H1 (cell line): ENCODE measurements around the gene ATXN1L. TPM values are rescaled to one million over a fixed set of nuclear protein-coding genes. Genes with fewer than 3 reads are reported as not detected.

Source experiments
- CTCF ChIA-PET: fragments of 300-600 bp; sonication (Branson Sonifier 250); formaldehyde crosslinking; loops from one replicate; lab custom pipeline; 2021; ENCODE audit not compliant: partially characterized antibody; lab: Charles Lee
- POLR2A ChIA-PET: fragments of 300-600 bp; sonication (Branson Sonifier 250); formaldehyde crosslinking; loops from one replicate; lab custom pipeline; 2021; ENCODE audit warnings: inconsistent platforms; ENCODE audit not compliant: partially characterized antibody; lab: Charles Lee
- DNase-seq, 2 experiments: peaks; one replicate each; pipeline versions ENCODE4 v3.0.0 to v3.0.0-alpha.2; 2010 to 2022; ENCODE audit warnings: low spot score in 2 of 2, low read depth in 1 of 2, mixed read lengths in 1 of 2
- FAIRE-seq: peaks from 2 replicates; lab custom pipeline; 2011; peaks lifted over from hg19 to GRCh38; lab: Jason Lieb, UNC
- H2AFZ ChIP-seq: 2 replicates; pipeline ENCODE4 v1.8.1; 2012; ENCODE audit warnings: low read length, inconsistent platforms
- H2AK5ac ChIP-seq: 2 replicates; pipeline ENCODE4 v1.6.1; 2013; ENCODE audit warnings: low read depth, low read length
- H2BK120ac ChIP-seq: replicated peaks from 2 replicates; pipeline ENCODE3; 2013; ENCODE audit warnings: low read depth, low read length, inconsistent platforms
- H2BK12ac ChIP-seq: 2 replicates; pipeline ENCODE4 v1.6.1; 2013; ENCODE audit warnings: low read depth, low read length
- H2BK15ac ChIP-seq: 2 replicates; pipeline ENCODE4 v1.6.1; 2013; ENCODE audit warnings: low read length
- H2BK20ac ChIP-seq: 2 replicates; pipeline ENCODE4 v1.6.1; 2013; ENCODE audit warnings: low read length
- H2BK5ac ChIP-seq: 2 replicates; pipeline ENCODE4 v1.6.1; 2013; ENCODE audit warnings: low read depth, low read length
- H3K14ac ChIP-seq: 2 replicates; pipeline ENCODE4 v1.6.1; 2013; ENCODE audit warnings: inconsistent platforms; ENCODE audit not compliant: insufficient read length
- H3K18ac ChIP-seq: 2 replicates; pipeline ENCODE4 v1.6.1; 2013; ENCODE audit warnings: low read length; ENCODE audit errors: extremely low read depth
- H3K23ac ChIP-seq: 2 replicates; pipeline ENCODE4 v1.6.1; 2013; ENCODE audit warnings: inconsistent platforms; ENCODE audit not compliant: insufficient read length
- H3K23me2 ChIP-seq: 2 replicates; pipeline ENCODE4 v1.6.1; 2013; ENCODE audit warnings: low read depth, low read length
- H3K27ac ChIP-seq: 2 replicates; pipeline ENCODE4 v1.6.1; 2011; ENCODE audit warnings: low read depth, low read length, inconsistent platforms
- H3K27me3 ChIP-seq, 4 experiments: replicated peaks in 1 of 4; 1 replicate in 1 of 4; 2 replicates in 3 of 4; pipeline versions ENCODE4 v1.6.1 to v1.8.1; 2011 to 2013; ENCODE audit warnings: low read length in 3 of 4, mild to moderate bottlenecking in 3 of 4, inconsistent platforms in 2 of 4, mixed read lengths in 2 of 4, moderate library complexity in 1 of 4; ENCODE audit not compliant: control insufficient read depth in 3 of 4, insufficient read depth in 3 of 4; ENCODE audit errors: extremely low read depth in 1 of 4
- H3K36me3 ChIP-seq, 4 experiments: 2 replicates each; pipeline versions ENCODE4 v1.6.1 to v1.8.1; 2011 to 2013; ENCODE audit warnings: mild to moderate bottlenecking in 4 of 4, low read length in 3 of 4, moderate library complexity in 2 of 4, control low read depth in 1 of 4, inconsistent platforms in 1 of 4; ENCODE audit not compliant: insufficient read depth in 4 of 4, control insufficient read depth in 2 of 4
- H3K4ac ChIP-seq: replicated peaks from 2 replicates; pipeline ENCODE3; 2013; ENCODE audit warnings: low read length, low read depth, mixed read lengths, inconsistent platforms; ENCODE audit not compliant: insufficient read length
- H3K4me1 ChIP-seq, 4 experiments: replicated peaks in 1 of 4; 1 replicate in 1 of 4; 2 replicates in 3 of 4; pipeline versions ENCODE4 v1.6.1 to v1.8.1; 2011 to 2013; ENCODE audit warnings: low read length in 3 of 4, inconsistent platforms in 2 of 4, mixed read lengths in 1 of 4; ENCODE audit not compliant: insufficient read depth in 4 of 4, control insufficient read depth in 3 of 4
- H3K4me2 ChIP-seq, 2 experiments: 2 replicates each; pipeline versions ENCODE4 v1.6.1 to v1.8.1; 2011 to 2013; ENCODE audit warnings: low read depth in 2 of 2, low read length in 2 of 2, control low read depth in 1 of 2, inconsistent platforms in 1 of 2, mild to moderate bottlenecking in 1 of 2; ENCODE audit not compliant: insufficient read depth in 1 of 2
- H3K4me3 ChIP-seq, 4 experiments: fragments of 200-600, 300-600 bp in 1 of 4; sonication (generic), shearing (Covaris generic), sonication (Bioruptor Twin) in 1 of 4; 2 replicates each; pipeline versions ENCODE4 v1.5.1 to v1.8.1; 2011 to 2016; ENCODE audit warnings: low read length in 4 of 4, low read depth in 3 of 4, control low read depth in 2 of 4, inconsistent platforms in 2 of 4, mild to moderate bottlenecking in 2 of 4, mixed read lengths in 1 of 4, moderate library complexity in 1 of 4; ENCODE audit not compliant: insufficient read depth in 2 of 4; ENCODE audit errors: extremely low read depth in 1 of 4
- H3K56ac ChIP-seq: replicated peaks from 2 replicates; pipeline ENCODE3; 2013; ENCODE audit warnings: low read depth, mild to moderate bottlenecking, mixed read lengths, low read length, inconsistent platforms; ENCODE audit not compliant: insufficient read length
- H3K79me1 ChIP-seq: 2 replicates; pipeline ENCODE4 v1.6.1; 2013; ENCODE audit warnings: low read depth, low read length, control low read depth
- H3K79me2 ChIP-seq, 2 experiments: 2 replicates each; pipeline versions ENCODE4 v1.6.1 to v1.8.1; 2012 to 2013; ENCODE audit warnings: low read length in 2 of 2, mild to moderate bottlenecking in 2 of 2, inconsistent platforms in 1 of 2; ENCODE audit not compliant: insufficient read depth in 2 of 2, control insufficient read depth in 1 of 2
- H3K9ac ChIP-seq, 4 experiments: replicated peaks in 1 of 4; 1 replicate in 1 of 4; 2 replicates in 3 of 4; pipeline versions ENCODE4 v1.6.1 to v1.8.1; 2011 to 2013; ENCODE audit warnings: low read depth in 3 of 4, low read length in 3 of 4, control low read depth in 2 of 4, mild to moderate bottlenecking in 2 of 4, moderate library complexity in 2 of 4, inconsistent platforms in 1 of 4; ENCODE audit errors: extremely low read depth in 1 of 4
- H3K9me3 ChIP-seq, 2 experiments: 2 replicates each; pipeline versions ENCODE4 v1.6.1 to v1.8.1; 2012 to 2013; ENCODE audit warnings: mild to moderate bottlenecking in 2 of 2, moderate library complexity in 2 of 2, control low read depth in 1 of 2, inconsistent platforms in 1 of 2, low read depth in 1 of 2, low read length in 1 of 2, mixed read lengths in 1 of 2; ENCODE audit not compliant: insufficient read depth in 2 of 2
- H4K20me1 ChIP-seq, 2 experiments: replicated peaks in 1 of 2; 2 replicates each; pipeline versions ENCODE3 to v1.8.1; 2011 to 2013; ENCODE audit warnings: inconsistent platforms in 2 of 2, low read length in 2 of 2, mild to moderate bottlenecking in 1 of 2; ENCODE audit not compliant: insufficient read depth in 2 of 2, control insufficient read depth in 1 of 2
- H4K5ac ChIP-seq: 2 replicates; pipeline ENCODE4 v1.6.1; 2013; ENCODE audit warnings: low read length, low read depth, mixed read lengths, inconsistent platforms; ENCODE audit not compliant: insufficient read length
- H4K8ac ChIP-seq: 2 replicates; pipeline ENCODE4 v1.8.0; 2013; ENCODE audit warnings: mild to moderate bottlenecking, moderate library complexity, low read length, inconsistent platforms; ENCODE audit not compliant: insufficient read depth; ENCODE audit errors: extremely low read depth
- H4K91ac ChIP-seq: replicated peaks from 2 replicates; pipeline ENCODE3; 2013; ENCODE audit warnings: low read length, mixed read lengths, inconsistent platforms; ENCODE audit not compliant: insufficient read length
- ASH2L ChIP-seq: fragments of 200-600, 300-600 bp; sonication (generic); IDR thresholded peaks from one replicate; pipeline ENCODE4 v1.7.1; 2017; ENCODE audit warnings: low read length
- HDAC2 ChIP-seq, 2 experiments: fragments of 300-600 bp in 1 of 2; sonication (generic) in 1 of 2; IDR thresholded peaks; 2 replicates each; pipeline ENCODE4 v1.6.1; 2011 to 2012; ENCODE audit warnings: low read depth in 2 of 2, low read length in 2 of 2, mild to moderate bottlenecking in 2 of 2, moderate library complexity in 2 of 2, borderline replicate concordance in 1 of 2, inconsistent platforms in 1 of 2
- YY1 ChIP-seq: IDR thresholded peaks from 2 replicates; pipeline ENCODE4 v1.6.1; 2011; ENCODE audit warnings: low read depth, mild to moderate bottlenecking, low read length
- WGBS, 2 experiments: shearing (Covaris generic) in 1 of 2; methylation state at CpG; one replicate each; pipeline versions ENCODE4 v1.1.6 to v1.1.7; 2013 to 2015; ENCODE audit warnings: low lambda C conversion rate in 2 of 2, mixed read lengths in 2 of 2, inconsistent platforms in 1 of 2, low coverage in 1 of 2, missing lambda C conversion rate in 1 of 2; ENCODE audit not compliant: insufficient replicate concordance in 2 of 2, insufficient coverage in 1 of 2, insufficient read length in 1 of 2; ENCODE audit errors: extremely low coverage in 1 of 2, missing lambda C conversion rate in 1 of 2; 5-methylcytosine and 5-hydroxymethylcytosine counted together
- polyA plus RNA-seq, 7 experiments: library from polyadenylated mRNA; depleted of rRNA in 3 of 7; stranded (reverse) in 5 of 7; unstranded in 2 of 7; fragments of >200 nt in 5 of 7; fragments of 200-250 nt in 2 of 7; gene quantifications; 1 replicate in 5 of 7; 2 replicates in 1 of 7; 4 replicates in 1 of 7; pipeline versions ENCODE4 v1.2.1 to v1.2.3, GENCODE V29; 2011 to 2013; ENCODE audit warnings: missing spikeins in 2 of 7, mixed read lengths in 2 of 7
- total RNA-seq: library from RNA; stranded (reverse); fragmentation: NEBNext Ultra II Directional; extraction: Animal tissue kit (Norgen Biotek cat#: 25700); gene quantifications from 2 replicates; pipeline ENCODE4 v1.2.1, GENCODE V29; 2021

Gene ATXN1L
- total and polyA plus RNA-seq, 2 of the 8 experiments (the other 6 are each of a cell fraction or from before 2014, with no cell fraction given), result 12.1 to 23.8 TPM

- Histone ChIP-seq H2BK20ac (no peak overlapping the region), H2BK120ac (no peak overlapping the region), H2BK12ac (no peak overlapping the region), H3K56ac (no peak overlapping the region), H3K79me1 (no peaks in the 10 kb centered on the region; the same call in 1 of the 2 replicates), H4K91ac (no peak overlapping the region), H3K4me3 (no peak overlapping the region), H4K20me1 (peaks cover 34 to 37% of the 10 kb centered on the region in 2 experiments), H3K14ac (no peak overlapping the region), H2BK5ac (no peak overlapping the region), H3K4me2 (no peak overlapping the region), H3K27ac (no peak overlapping the region), H3K9ac (no peak overlapping the region), H3K27me3 (no peaks in the 10 kb centered on the region), H3K79me2 (peaks cover 66 to 100% of the 10 kb centered on the region in 2 experiments), H3K36me3 (peaks cover 0 to 8% (median 0%) of the 10 kb centered on the region in 4 experiments; a peak in 2 of 8 replicates), H2AK5ac (no peak overlapping the region), H3K23ac (no peak overlapping the region), H3K18ac (no peak overlapping the region), H2BK15ac (no peak overlapping the region), H3K4ac (no peak overlapping the region), H3K23me2 (no peaks in the 10 kb centered on the region), H4K8ac (0 out of 2 replicates have a peak overlapping the region, but pooled peaks have one; percentile 41), H3K4me1 (peaks cover 0 to 2% (median 0%) of the 10 kb centered on the region in 4 experiments; a peak in 3 of 7 replicates), H2AFZ (no peak overlapping the region), H4K5ac (no peak overlapping the region), H3K9me3 (no peaks in the 10 kb centered on the region)
- ChIA-PET CTCF (interaction anchor here (1.0 to 1.9 kb wide), 7 partner anchors 8 to 57 kb away, joined by 3 to 5 read pairs (median 3); no protein-coding TSS in a partner anchor), POLR2A (interaction anchor here (0.8 to 2.7 kb wide), 5 partner anchors 9 to 98 kb away, joined by 3 to 11 read pairs (median 5); partner anchors contain the start of gene IST1)
- WGBS, 2 experiments, result 87% methylated on average over 9 of the region's 9 CpGs; no CpG with 5 or more reads in 1 of the 2 experiments
- TF ChIP-seq HDAC2 (IDR thresholded peaks at IDR 0.05; ENCODE audit: borderline replicate concordance in 1 of 2, low read depth in 2 of 2, low read length in 2 of 2) (no peak), ASH2L (no peak), YY1 (no peak)
- no peak for DNase-seq
- FAIRE-seq, result no peak
Observed at GRCh38 chr16:71904239-71904638, 58.5 kb downstream of the ATXN1L start.
